Measurements from ENCODE around the gene ZRANB3. TPM values are rescaled to one million over a fixed set of nuclear protein-coding genes. Genes with fewer than 3 reads are reported as not detected.

ZRANB3 gene
- total and polyA plus RNA-seq, 2 donors from 2014 or later = 3.6 to 6.4 TPM

DNA sequence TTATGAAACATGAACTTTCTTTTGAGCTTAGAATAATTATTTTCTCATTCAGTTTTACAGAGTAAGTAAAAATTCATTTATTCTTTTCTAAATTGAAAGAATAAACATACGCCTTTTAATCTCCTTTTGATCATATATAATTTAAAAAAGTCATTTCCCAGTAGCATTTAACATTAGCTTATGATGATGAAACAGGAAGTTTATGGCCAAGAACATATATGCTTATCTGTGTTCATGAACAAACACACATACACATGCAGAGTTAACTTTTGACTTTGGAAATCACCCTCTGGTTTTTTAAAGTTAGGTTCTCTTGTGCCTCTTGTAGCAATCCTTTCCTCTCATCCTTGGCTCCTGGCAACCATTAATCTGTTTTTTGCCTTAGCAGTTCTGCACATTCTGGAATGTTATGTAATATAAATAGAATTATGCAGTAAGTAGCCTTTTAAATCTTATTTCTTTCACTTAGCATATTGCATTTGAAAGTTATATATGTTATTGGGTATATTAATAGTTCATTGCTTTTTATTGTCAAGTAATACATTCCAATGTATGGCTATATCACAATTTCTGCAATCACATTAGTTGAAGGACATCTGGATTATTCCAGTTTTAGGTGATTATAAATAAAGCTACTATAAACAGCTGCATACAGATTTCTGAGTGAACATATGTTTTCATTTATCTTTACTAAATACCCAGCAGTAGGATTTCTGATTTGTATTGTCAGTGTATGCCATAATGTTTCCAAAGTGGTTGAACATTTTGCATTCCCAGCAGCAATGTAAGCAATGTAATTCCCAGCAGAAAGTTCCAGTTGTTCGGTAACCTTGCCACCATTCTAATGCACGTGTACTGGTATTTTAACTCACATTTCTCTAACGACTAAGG, 210.3 kb downstream of the ZRANB3 start:
- no peaks in the 10 kb centered on the region for H3K4me1 ChIP-seq (ENCODE audit: control insufficient read depth in 2 of 3, insufficient read depth in 2 of 3, low read depth in 1 of 3, low read length in 3 of 3)
- DNase-seq (no peak), FAIRE-seq (no peak)
- TF ChIP-seq, protein P1, sequence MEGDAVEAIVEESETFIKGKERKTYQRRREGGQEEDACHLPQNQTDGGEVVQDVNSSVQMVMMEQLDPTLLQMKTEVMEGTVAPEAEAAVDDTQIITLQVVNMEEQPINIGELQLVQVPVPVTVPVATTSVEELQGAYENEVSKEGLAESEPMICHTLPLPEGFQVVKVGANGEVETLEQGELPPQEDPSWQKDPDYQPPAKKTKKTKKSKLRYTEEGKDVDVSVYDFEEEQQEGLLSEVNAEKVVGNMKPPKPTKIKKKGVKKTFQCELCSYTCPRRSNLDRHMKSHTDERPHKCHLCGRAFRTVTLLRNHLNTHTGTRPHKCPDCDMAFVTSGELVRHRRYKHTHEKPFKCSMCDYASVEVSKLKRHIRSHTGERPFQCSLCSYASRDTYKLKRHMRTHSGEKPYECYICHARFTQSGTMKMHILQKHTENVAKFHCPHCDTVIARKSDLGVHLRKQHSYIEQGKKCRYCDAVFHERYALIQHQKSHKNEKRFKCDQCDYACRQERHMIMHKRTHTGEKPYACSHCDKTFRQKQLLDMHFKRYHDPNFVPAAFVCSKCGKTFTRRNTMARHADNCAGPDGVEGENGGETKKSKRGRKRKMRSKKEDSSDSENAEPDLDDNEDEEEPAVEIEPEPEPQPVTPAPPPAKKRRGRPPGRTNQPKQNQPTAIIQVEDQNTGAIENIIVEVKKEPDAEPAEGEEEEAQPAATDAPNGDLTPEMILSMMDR (IDR thresholded peaks at IDR 0.05; ENCODE audit: borderline replicate concordance, extremely low read depth, insufficient read depth) = no peak
- intact Hi-C loops (cut with DNase I) = no loop called here
- no peak overlapping the region for H3K9ac ChIP-seq (ENCODE audit: low read length in 3 of 3)
- no peak overlapping the region for H3K4me3 ChIP-seq (ENCODE audit: low read length in 3 of 3)
- peaks cover 0 to 2% (median 0%) of the 10 kb centered on the region in 3 donors for H3K9me3 ChIP-seq (ENCODE audit: control insufficient read depth in 2 of 3, insufficient read depth in 1 of 3, low read length in 3 of 3)
- H3K27ac ChIP-seq (ENCODE audit: low read depth in 2 of 2, low read length in 2 of 2) = no peak overlapping the region
- H3K36me3 ChIP-seq (ENCODE audit: control insufficient read depth in 2 of 3, insufficient read depth in 3 of 3, low read length in 3 of 3) = no peaks in the 10 kb centered on the region
- H3K27me3 ChIP-seq (ENCODE audit: control insufficient read depth, insufficient read depth, low read length) = no peaks in the 10 kb centered on the region

DNA sequence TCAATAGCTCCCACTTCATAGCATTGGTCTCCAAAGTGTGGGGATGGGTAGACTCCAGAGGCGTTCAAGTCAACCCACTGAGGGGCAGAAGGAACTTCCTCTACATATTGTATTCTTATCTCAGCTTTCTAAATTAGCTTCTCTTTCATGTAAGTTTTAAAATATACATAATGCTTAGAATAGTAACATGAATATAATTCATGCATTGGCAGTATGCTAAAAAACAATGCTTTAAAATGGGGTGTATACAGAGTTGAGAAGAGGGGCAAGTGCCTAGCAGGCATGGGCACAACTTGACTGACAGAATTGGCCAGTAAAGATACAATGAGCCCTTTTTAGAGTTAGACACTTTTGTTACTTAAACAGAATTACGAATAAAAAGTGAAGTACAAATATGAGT, 212.2 kb downstream of the ZRANB3 start:
- Histone ChIP-seq H3K9ac (ENCODE audit: low read length in 3 of 3) (no peak overlapping the region), H3K27ac (ENCODE audit: low read depth in 2 of 2, low read length in 2 of 2) (no peak overlapping the region), H3K4me3 (ENCODE audit: low read length in 3 of 3) (no peak overlapping the region), H3K4me1 (ENCODE audit: control insufficient read depth in 2 of 3, insufficient read depth in 2 of 3, low read depth in 1 of 3, low read length in 3 of 3) (no peaks in the 10 kb centered on the region), H3K27me3 (ENCODE audit: control insufficient read depth, insufficient read depth, low read length) (no peaks in the 10 kb centered on the region), H3K36me3 (ENCODE audit: control insufficient read depth in 2 of 3, insufficient read depth in 3 of 3, low read length in 3 of 3) (no peaks in the 10 kb centered on the region), H3K9me3 (ENCODE audit: control insufficient read depth in 2 of 3, insufficient read depth in 1 of 3, low read length in 3 of 3) (no peaks in the 10 kb centered on the region)
- intact Hi-C loops (cut with DNase I) = no loop called here
- DNase-seq (no peak), FAIRE-seq (no peak)
- TF ChIP-seq, protein P1 (IDR thresholded peaks at IDR 0.05; ENCODE audit: borderline replicate concordance, extremely low read depth, insufficient read depth) = no peak

DNA sequence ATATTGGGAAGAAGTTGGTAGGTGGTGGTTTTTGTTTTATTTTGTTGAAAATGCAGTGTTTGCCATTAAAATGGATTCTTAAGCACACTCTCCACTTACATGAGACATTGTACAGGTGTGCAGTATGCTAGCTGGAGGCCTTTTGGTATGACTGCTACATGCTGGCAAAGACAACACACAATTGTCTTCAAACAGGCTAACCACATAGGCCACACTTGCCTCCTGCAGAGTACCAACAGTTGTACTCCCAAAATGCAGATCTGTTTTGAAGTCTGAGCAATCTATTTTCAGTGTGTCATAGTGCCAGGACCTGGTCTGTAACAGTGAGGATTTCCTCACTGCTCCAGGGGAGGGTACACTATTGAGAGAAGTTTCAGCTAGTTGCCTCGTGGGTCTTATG, 213.6 kb downstream of the ZRANB3 start:
- intact Hi-C loops (cut with DNase I) = no loop called here
- FAIRE-seq = no peak
- no peaks in the 10 kb centered on the region for H3K9me3 ChIP-seq (ENCODE audit: control insufficient read depth in 2 of 3, insufficient read depth in 1 of 3, low read length in 3 of 3)
- no peaks in the 10 kb centered on the region for H3K27me3 ChIP-seq (ENCODE audit: control insufficient read depth, insufficient read depth, low read length)
- H3K9ac ChIP-seq (ENCODE audit: low read length in 3 of 3) = no peak overlapping the region
- H3K27ac ChIP-seq (ENCODE audit: low read depth in 2 of 2, low read length in 2 of 2) = no peak overlapping the region
- no peaks in the 10 kb centered on the region for H3K4me1 ChIP-seq (ENCODE audit: control insufficient read depth in 2 of 3, insufficient read depth in 2 of 3, low read depth in 1 of 3, low read length in 3 of 3)
- TF ChIP-seq, protein P1 (IDR thresholded peaks at IDR 0.05; ENCODE audit: borderline replicate concordance, extremely low read depth, insufficient read depth) = no peak
- no peak overlapping the region for H3K4me3 ChIP-seq (ENCODE audit: low read length in 3 of 3)
- no peak for DNase-seq
- no peaks in the 10 kb centered on the region for H3K36me3 ChIP-seq (ENCODE audit: control insufficient read depth in 2 of 3, insufficient read depth in 3 of 3, low read length in 3 of 3)
